Common myeloid progenitor, CD34-positive (primary cell): Measurements from ENCODE around the gene ART1.

ENCODE experiments used
- CTCF ChIA-PET: fragments of 350-600 bp; sonication (Branson Sonifier 250); formaldehyde crosslinking; loops from one replicate; lab custom pipeline; 2021; ENCODE audit warnings: antibody characterized with exemption; lab: Charles Lee
- POLR2A ChIA-PET: fragments of 350-600 bp; sonication (Branson Sonifier 250); formaldehyde crosslinking; loops from one replicate; lab custom pipeline; 2021; ENCODE audit warnings: antibody characterized with exemption; lab: Charles Lee
- DNase-seq, 3 donors: peaks; one replicate each; pipeline versions ENCODE4 v3.0.0 to v3.0.0-alpha.2; 2013
- H3K27ac ChIP-seq, 2 experiments: 1 replicate in 1 of 2; 2 replicates in 1 of 2; pipeline ENCODE4 v1.7.0; 2013; ENCODE audit warnings: inconsistent platforms in 2 of 2, low read length in 2 of 2, mild to moderate bottlenecking in 2 of 2, low read depth in 1 of 2, moderate library complexity in 1 of 2; ENCODE audit not compliant: severe bottlenecking in 2 of 2, insufficient read depth in 1 of 2, poor library complexity in 1 of 2
- H3K27me3 ChIP-seq, 5 experiments: replicated peaks in 2 of 5; 1 replicate in 3 of 5; 2 replicates in 2 of 5; pipeline versions ENCODE4 v1.6.1 to v1.7.0; 2013; ENCODE audit warnings: low read length in 4 of 5, mild to moderate bottlenecking in 2 of 5, moderate library complexity in 2 of 5, inconsistent platforms in 1 of 5; ENCODE audit not compliant: insufficient read depth in 5 of 5, control insufficient read depth in 4 of 5
- H3K36me3 ChIP-seq, 4 experiments: 1 replicate in 2 of 4; 2 replicates in 2 of 4; pipeline versions ENCODE4 v1.6.1 to v1.7.0; 2013; ENCODE audit warnings: low read length in 3 of 4, control low read depth in 1 of 4, mild to moderate bottlenecking in 1 of 4; ENCODE audit not compliant: control insufficient read depth in 4 of 4, insufficient read depth in 4 of 4
- H3K4me1 ChIP-seq, 4 experiments: 1 replicate in 3 of 4; 2 replicates in 1 of 4; pipeline versions ENCODE4 v1.6.1 to v1.7.1; 2013; ENCODE audit warnings: low read length in 3 of 4, mild to moderate bottlenecking in 3 of 4, control low read depth in 1 of 4, inconsistent platforms in 1 of 4, moderate library complexity in 1 of 4; ENCODE audit not compliant: control insufficient read depth in 4 of 4, insufficient read depth in 4 of 4; ENCODE audit errors: control extremely low read depth in 1 of 4
- H3K4me3 ChIP-seq, 7 experiments: 1 replicate in 4 of 7; 2 replicates in 3 of 7; pipeline versions ENCODE4 v1.5.1 to v1.7.0; 2013; ENCODE audit warnings: mild to moderate bottlenecking in 7 of 7, low read length in 6 of 7, moderate library complexity in 6 of 7, inconsistent platforms in 2 of 7, low read depth in 2 of 7, control low read depth in 1 of 7; ENCODE audit not compliant: insufficient read depth in 4 of 7, control insufficient read depth in 1 of 7; ENCODE audit errors: extremely low read depth in 1 of 7
- H3K9me3 ChIP-seq, 5 experiments: 1 replicate in 4 of 5; 2 replicates in 1 of 5; pipeline versions ENCODE4 v1.6.1 to v1.7.1; 2013; ENCODE audit warnings: low read length in 4 of 5, mild to moderate bottlenecking in 2 of 5, inconsistent platforms in 1 of 5, low read depth in 1 of 5, moderate library complexity in 1 of 5; ENCODE audit not compliant: control insufficient read depth in 4 of 5, insufficient read depth in 2 of 5; ENCODE audit errors: control extremely low read depth in 1 of 5
- WGBS: methylation state at CpG from one replicate; pipeline ENCODE4 v1.1.5; 2013; ENCODE audit not compliant: insufficient coverage; 5-methylcytosine and 5-hydroxymethylcytosine counted together

Gene ART1

DNA sequence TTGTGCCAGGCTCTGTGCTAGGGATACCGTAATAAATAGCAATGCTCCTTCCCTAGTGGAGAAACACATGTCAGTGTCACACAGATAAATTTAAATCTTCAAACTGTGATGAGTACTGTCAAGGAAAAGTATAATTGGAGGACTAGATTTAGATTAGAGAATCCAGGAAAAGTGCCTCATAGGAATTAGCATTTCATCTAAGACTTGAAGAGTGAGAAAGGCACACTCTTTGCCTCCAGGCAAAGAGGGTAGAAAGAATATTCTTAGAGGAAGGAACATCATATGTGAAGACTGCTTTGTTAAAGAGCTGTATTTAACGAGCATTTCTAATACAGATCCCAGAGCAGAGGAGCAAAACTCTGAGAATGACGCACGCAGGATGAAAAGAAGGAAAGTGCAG is 34.1 kb upstream of the ART1 start:
- no peaks in the 10 kb centered on the region for H3K27me3 ChIP-seq
- 100% methylated on average over 1 of the region's 4 CpGs for WGBS
- CTCF ChIA-PET: interaction anchor here (0.7 to 3.8 kb wide), 3 partner anchors 9 to 122 kb away, joined by 3 to 30 read pairs (median 18); no protein-coding TSS in a partner anchor
- H3K4me1 ChIP-seq: peaks cover 6 to 22% (median 18%) of the 10 kb centered on the region in 4 experiments
- DNase-seq: no peak
- H3K9me3 ChIP-seq: peaks cover 0 to 2% (median 0%) of the 10 kb centered on the region in 5 experiments
- no peak overlapping the region for H3K4me3 ChIP-seq
- no peaks in the 10 kb centered on the region for H3K36me3 ChIP-seq
- POLR2A ChIA-PET: no interaction called here
- H3K27ac ChIP-seq: no peak overlapping the region

- Histone ChIP-seq H3K4me1 (peaks cover 6 to 29% (median 18%) of the 10 kb centered on the region in 4 experiments), H3K4me3 (no peak overlapping the region), H3K27me3 (no peaks in the 10 kb centered on the region), H3K27ac (no peak overlapping the region), H3K9me3 (peaks cover 0 to 2% (median 0%) of the 10 kb centered on the region in 5 experiments), H3K36me3 (no peaks in the 10 kb centered on the region)
- DNase-seq: no peak
- WGBS: 100% methylated on average over 1 of the region's 3 CpGs
- ChIA-PET POLR2A (no interaction called here), CTCF (interaction anchor here (0.6 to 1.3 kb wide), 3 partner anchors 12 to 15 kb away, joined by 3 to 5 read pairs (median 4); no protein-coding TSS in a partner anchor)
These were observed 32.8 kb upstream of the ART1 start for GRCh38 chr11:3611976-3612678.

- 10% methylated on average over 10 of the region's 10 CpGs for WGBS
- ChIA-PET POLR2A (interaction anchor here (0.7 to 1.8 kb wide), 2 partner anchors 12 to 22 kb away, joined by 3 to 8 read pairs; no protein-coding TSS in a partner anchor), CTCF (interaction anchor here (1.7 to 3.2 kb wide), 2 partner anchors 12 to 33 kb away, joined by 3 to 28 read pairs; no protein-coding TSS in a partner anchor)
- H3K4me1 ChIP-seq: peaks cover 6 to 29% (median 18%) of the 10 kb centered on the region in 4 experiments
- no peaks in the 10 kb centered on the region for H3K36me3 ChIP-seq
- peak overlapping the region in 2 of 7 experiments; percentile 29 to 51 for H3K4me3 ChIP-seq
- peak in 2 of 3 donors; percentile 32 to 47 for DNase-seq
- H3K27me3 ChIP-seq: no peaks in the 10 kb centered on the region
- H3K9me3 ChIP-seq: peaks cover 0 to 2% (median 0%) of the 10 kb centered on the region in 5 experiments
- no peak overlapping the region for H3K27ac ChIP-seq
These were observed 30.8 kb upstream of the ART1 start for GRCh38 chr11:3613998-3614741.

- CTCF ChIA-PET: interaction anchor here (3.2 kb wide), 1 partner anchor 12 kb away, joined by 28 read pairs; no protein-coding TSS in a partner anchor
- DNase-seq: peak; percentile 82 to 95 (median 95)
- peaks cover 0 to 2% (median 0%) of the 10 kb centered on the region in 5 experiments for H3K9me3 ChIP-seq
- H3K4me3 ChIP-seq: peak overlapping the region in 1 of 7 experiments; percentile 29
- POLR2A ChIA-PET: interaction anchor here (0.7 to 1.8 kb wide), 2 partner anchors 12 to 23 kb away, joined by 3 to 8 read pairs; no protein-coding TSS in a partner anchor
- no peaks in the 10 kb centered on the region for H3K27me3 ChIP-seq
- H3K27ac ChIP-seq: no peak overlapping the region
- no peaks in the 10 kb centered on the region for H3K36me3 ChIP-seq
- WGBS: 20% methylated on average over 5 of the region's 5 CpGs
- H3K4me1 ChIP-seq: peaks cover 6 to 29% (median 18%) of the 10 kb centered on the region in 4 experiments
These were observed 30.2 kb upstream of the ART1 start for GRCh38 chr11:3614742-3615171.

DNA sequence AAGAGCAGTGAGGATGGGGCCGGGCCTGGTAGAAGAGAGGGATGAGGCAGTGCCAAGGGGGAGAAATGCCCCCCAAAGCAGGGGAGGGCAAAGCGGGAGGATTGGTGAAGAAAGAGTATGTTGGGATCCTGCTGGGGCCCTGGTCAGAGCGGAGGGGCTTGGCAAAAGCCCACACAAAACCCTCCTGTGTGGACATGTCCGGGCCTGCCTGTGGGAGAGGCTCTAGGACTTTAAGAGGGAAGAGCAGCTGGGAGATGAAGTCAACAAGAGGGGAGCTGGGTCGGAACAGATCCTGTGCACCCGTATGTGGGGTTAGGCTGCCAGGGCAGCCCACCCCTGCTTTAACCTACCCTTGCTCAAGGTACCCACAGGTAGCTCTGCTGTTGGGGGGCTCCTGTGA is 28.9 kb upstream of the ART1 start:
- 100% methylated on average over 3 of the region's 6 CpGs for WGBS
- H3K27ac ChIP-seq: no peak overlapping the region
- peaks cover 0 to 2% (median 0%) of the 10 kb centered on the region in 5 experiments for H3K9me3 ChIP-seq
- H3K27me3 ChIP-seq: no peaks in the 10 kb centered on the region
- peaks cover 6 to 29% (median 18%) of the 10 kb centered on the region in 4 experiments for H3K4me1 ChIP-seq
- no peak overlapping the region for H3K4me3 ChIP-seq
- ChIA-PET CTCF (interaction anchor here (3.2 kb wide), 1 partner anchor 10 kb away, joined by 28 read pairs; no protein-coding TSS in a partner anchor), POLR2A (no interaction called here)
- no peaks in the 10 kb centered on the region for H3K36me3 ChIP-seq
- DNase-seq: no peak

- ChIA-PET CTCF (interaction anchor here (3.2 kb wide), 1 partner anchor 9 kb away, joined by 28 read pairs; no protein-coding TSS in a partner anchor), POLR2A (no interaction called here)
- H3K9me3 ChIP-seq: peaks cover 0 to 2% (median 0%) of the 10 kb centered on the region in 5 experiments
- H3K27me3 ChIP-seq: no peaks in the 10 kb centered on the region
- DNase-seq: no peak
- H3K4me3 ChIP-seq: no peak overlapping the region
- H3K27ac ChIP-seq: no peak overlapping the region
- H3K36me3 ChIP-seq: no peaks in the 10 kb centered on the region
- H3K4me1 ChIP-seq: peaks cover 6 to 29% (median 18%) of the 10 kb centered on the region in 4 experiments
- WGBS: 92% methylated on average over 23 of the region's 25 CpGs
These were observed 28.0 kb upstream of the ART1 start for GRCh38 chr11:3616721-3617460.
